Measurements from ENCODE around the gene ANKRD11. TPM values are rescaled to one million over a fixed set of nuclear protein-coding genes. Genes with fewer than 3 reads are reported as not detected.
A peak's percentile ranks its signal among the peaks of the same experiment; 100 is the strongest.

The ANKRD11 gene
- total and polyA plus RNA-seq, 2 donors (not counting 1 experiment from before 2014, with no cell fraction given) = 41.5 to 71.2 TPM

GRCh38 chr16:89344846-89345611, 145.3 kb downstream of the ANKRD11 start:
- Histone ChIP-seq H3K79me2 (ENCODE audit: control insufficient read depth, insufficient read depth, low read length) (peaks cover 92% of the 10 kb centered on the region), H3K4me1 (ENCODE audit: control insufficient read depth, extremely low read depth, insufficient read depth, low read length) (peaks cover 11% of the 10 kb centered on the region), H3K27me3 (ENCODE audit: control insufficient read depth, insufficient read depth, low read length) (no peaks in the 10 kb centered on the region), H3K9ac (ENCODE audit: insufficient read depth, low read length) (peak overlapping the region; percentile 20), H4K20me1 (ENCODE audit: control insufficient read depth, extremely low read depth, insufficient read depth, low read length) (peaks cover under 1% of the 10 kb centered on the region), H3K4me3 (replicated peaks in 1 of 4; ENCODE audit: control extremely low read depth in 1 of 4, insufficient read depth in 1 of 4, low read depth in 3 of 4, low read length in 4 of 4) (no peak overlapping the region), H3K27ac (ENCODE audit: insufficient read depth, low read length) (peak overlapping the region; percentile 46), H3K9me3 (ENCODE audit: control insufficient read depth, insufficient read depth, low read depth, low read length) (no peaks in the 10 kb centered on the region), H3K4me2 (ENCODE audit: extremely low read depth, insufficient read depth, low read length) (peak overlapping the region; percentile 70), H2AFZ (ENCODE audit: low read length) (no peak overlapping the region), H3K36me3 (ENCODE audit: control insufficient read depth, insufficient read depth, low read length) (no peaks in the 10 kb centered on the region)
- no peak for DNase-seq (ENCODE audit: low read depth in 2 of 2)
- no peak for TF ChIP-seq EZH2 (IDR thresholded peaks at IDR 0.05; ENCODE audit: low read length, missing control alignments)
- TF ChIP-seq, protein P1, sequence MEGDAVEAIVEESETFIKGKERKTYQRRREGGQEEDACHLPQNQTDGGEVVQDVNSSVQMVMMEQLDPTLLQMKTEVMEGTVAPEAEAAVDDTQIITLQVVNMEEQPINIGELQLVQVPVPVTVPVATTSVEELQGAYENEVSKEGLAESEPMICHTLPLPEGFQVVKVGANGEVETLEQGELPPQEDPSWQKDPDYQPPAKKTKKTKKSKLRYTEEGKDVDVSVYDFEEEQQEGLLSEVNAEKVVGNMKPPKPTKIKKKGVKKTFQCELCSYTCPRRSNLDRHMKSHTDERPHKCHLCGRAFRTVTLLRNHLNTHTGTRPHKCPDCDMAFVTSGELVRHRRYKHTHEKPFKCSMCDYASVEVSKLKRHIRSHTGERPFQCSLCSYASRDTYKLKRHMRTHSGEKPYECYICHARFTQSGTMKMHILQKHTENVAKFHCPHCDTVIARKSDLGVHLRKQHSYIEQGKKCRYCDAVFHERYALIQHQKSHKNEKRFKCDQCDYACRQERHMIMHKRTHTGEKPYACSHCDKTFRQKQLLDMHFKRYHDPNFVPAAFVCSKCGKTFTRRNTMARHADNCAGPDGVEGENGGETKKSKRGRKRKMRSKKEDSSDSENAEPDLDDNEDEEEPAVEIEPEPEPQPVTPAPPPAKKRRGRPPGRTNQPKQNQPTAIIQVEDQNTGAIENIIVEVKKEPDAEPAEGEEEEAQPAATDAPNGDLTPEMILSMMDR (conservative IDR thresholded peaks at IDR 0.05 in 1 of 2, IDR thresholded peaks at IDR 0.05 in 1 of 2; ENCODE audit: low read depth in 1 of 2, low read length in 2 of 2) = no peak

- H3K9ac ChIP-seq (ENCODE audit: insufficient read depth, low read length) = peak overlapping the region; percentile 20
- peaks cover 92% of the 10 kb centered on the region for H3K79me2 ChIP-seq (ENCODE audit: control insufficient read depth, insufficient read depth, low read length)
- H2AFZ ChIP-seq (ENCODE audit: low read length) = no peak overlapping the region
- H3K4me2 ChIP-seq (ENCODE audit: extremely low read depth, insufficient read depth, low read length) = peak overlapping the region; percentile 70
- H3K36me3 ChIP-seq (ENCODE audit: control insufficient read depth, insufficient read depth, low read length) = no peaks in the 10 kb centered on the region
- peaks cover 11% of the 10 kb centered on the region for H3K4me1 ChIP-seq (ENCODE audit: control insufficient read depth, extremely low read depth, insufficient read depth, low read length)
- H3K9me3 ChIP-seq (ENCODE audit: control insufficient read depth, insufficient read depth, low read depth, low read length) = no peaks in the 10 kb centered on the region
- no peak overlapping the region for H3K4me3 ChIP-seq (replicated peaks in 1 of 4; ENCODE audit: control extremely low read depth in 1 of 4, insufficient read depth in 1 of 4, low read depth in 3 of 4, low read length in 4 of 4)
- DNase-seq (ENCODE audit: low read depth in 2 of 2) = no peak
- no peak for TF ChIP-seq EZH2 (IDR thresholded peaks at IDR 0.05; ENCODE audit: low read length, missing control alignments)
- TF ChIP-seq, protein P1 (conservative IDR thresholded peaks at IDR 0.05 in 1 of 2, IDR thresholded peaks at IDR 0.05 in 1 of 2; ENCODE audit: low read depth in 1 of 2, low read length in 2 of 2) = no peak
- no peaks in the 10 kb centered on the region for H4K20me1 ChIP-seq (ENCODE audit: control insufficient read depth, extremely low read depth, insufficient read depth, low read length)
- H3K27ac ChIP-seq (ENCODE audit: insufficient read depth, low read length) = peak overlapping the region; percentile 46
- H3K27me3 ChIP-seq (ENCODE audit: control insufficient read depth, insufficient read depth, low read length) = no peaks in the 10 kb centered on the region
Measured at GRCh38 chr16:89344458-89344834, 145.9 kb downstream of the ANKRD11 start.

- no peak overlapping the region for H3K4me3 ChIP-seq (replicated peaks in 1 of 4; ENCODE audit: control extremely low read depth in 1 of 4, insufficient read depth in 1 of 4, low read depth in 3 of 4, low read length in 4 of 4)
- no peak overlapping the region for H2AFZ ChIP-seq (ENCODE audit: low read length)
- H3K79me2 ChIP-seq (ENCODE audit: control insufficient read depth, insufficient read depth, low read length) = peaks cover 96% of the 10 kb centered on the region
- no peak overlapping the region for H3K9ac ChIP-seq (ENCODE audit: insufficient read depth, low read length)
- H3K27me3 ChIP-seq (ENCODE audit: control insufficient read depth, insufficient read depth, low read length) = no peaks in the 10 kb centered on the region
- peak in 1 of 2 donors; percentile 73 for DNase-seq (ENCODE audit: low read depth in 2 of 2)
- peak overlapping the region; percentile 70 for H3K4me2 ChIP-seq (ENCODE audit: extremely low read depth, insufficient read depth, low read length)
- TF ChIP-seq, protein P1 (conservative IDR thresholded peaks at IDR 0.05 in 1 of 2, IDR thresholded peaks at IDR 0.05 in 1 of 2; ENCODE audit: low read depth in 1 of 2, low read length in 2 of 2) = no peak
- TF ChIP-seq EZH2 (IDR thresholded peaks at IDR 0.05; ENCODE audit: low read length, missing control alignments) = no peak
- H4K20me1 ChIP-seq (ENCODE audit: control insufficient read depth, extremely low read depth, insufficient read depth, low read length) = no peaks in the 10 kb centered on the region
- peaks cover 11% of the 10 kb centered on the region for H3K4me1 ChIP-seq (ENCODE audit: control insufficient read depth, extremely low read depth, insufficient read depth, low read length)
- H3K27ac ChIP-seq (ENCODE audit: insufficient read depth, low read length) = peak overlapping the region; percentile 46
- H3K36me3 ChIP-seq (ENCODE audit: control insufficient read depth, insufficient read depth, low read length) = no peaks in the 10 kb centered on the region
- H3K9me3 ChIP-seq (ENCODE audit: control insufficient read depth, insufficient read depth, low read depth, low read length) = no peaks in the 10 kb centered on the region
Measured at GRCh38 chr16:89343501-89344457, 146.6 kb downstream of the ANKRD11 start.
